ENCODE measurements around the gene OR1D5.
"Not testable (repeated sequence)": the region's sequence is repeated elsewhere in the genome, so short reads cannot be mapped to it uniquely, and the experiment has no call there.

The OR1D5 gene, protein sequence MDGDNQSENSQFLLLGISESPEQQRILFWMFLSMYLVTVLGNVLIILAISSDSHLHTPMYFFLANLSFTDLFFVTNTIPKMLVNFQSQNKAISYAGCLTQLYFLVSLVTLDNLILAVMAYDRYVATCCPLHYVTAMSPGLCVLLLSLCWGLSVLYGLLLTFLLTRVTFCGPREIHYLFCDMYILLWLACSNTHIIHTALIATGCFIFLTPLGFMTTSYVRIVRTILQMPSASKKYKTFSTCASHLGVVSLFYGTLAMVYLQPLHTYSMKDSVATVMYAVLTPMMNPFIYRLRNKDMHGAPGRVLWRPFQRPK

GRCh38 chr17:3063507-3063906 is at the start of gene OR1D5:
TSS of gene OR1D5 (minus strand) at chr17:3063607. CDS start at chr17:3063607, 0 bp downstream.
- not testable (repeated sequence) for DNase-seq

- DNase-seq, result no peak
Measured at GRCh38 chr17:3104322-3104721, 40.9 kb upstream of the OR1D5 start, which contains the start of gene OR1D2. TSS of gene OR1D2 (minus strand) at chr17:3104422. CDS start at chr17:3092996, 11,426 bp downstream.

DNA sequence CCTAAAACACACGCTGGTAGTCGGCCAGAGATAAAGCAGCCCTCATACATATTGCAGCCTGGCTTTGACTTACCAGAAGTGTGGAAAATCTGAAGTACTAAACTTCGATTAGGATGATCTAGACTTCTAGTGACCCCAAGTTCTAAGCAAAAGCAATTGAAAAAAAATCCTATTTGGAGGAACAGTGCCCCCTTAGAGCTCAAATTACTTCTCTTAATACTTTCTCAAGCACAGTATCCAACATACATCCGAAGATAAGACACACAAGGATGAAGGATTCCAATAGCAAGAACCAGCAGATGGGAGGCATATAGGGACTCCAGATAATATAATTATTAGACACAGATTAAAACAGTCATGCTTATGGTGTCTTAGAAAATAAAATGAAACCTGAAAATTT is 10.4 kb upstream of the OR1D5 start:
- DNase-seq, result not testable (repeated sequence)

GRCh38 chr17:3065192-3065591 is 1.8 kb upstream of the OR1D5 start:
- not testable (repeated sequence) for DNase-seq

GRCh38 chr17:3062824-3063377 is 506 bp downstream of the OR1D5 start:
- not testable (repeated sequence) for DNase-seq

GRCh38 chr17:3054868-3055267 is 8.5 kb downstream of the OR1D5 start:
- DNase-seq, result not testable (repeated sequence)

DNA sequence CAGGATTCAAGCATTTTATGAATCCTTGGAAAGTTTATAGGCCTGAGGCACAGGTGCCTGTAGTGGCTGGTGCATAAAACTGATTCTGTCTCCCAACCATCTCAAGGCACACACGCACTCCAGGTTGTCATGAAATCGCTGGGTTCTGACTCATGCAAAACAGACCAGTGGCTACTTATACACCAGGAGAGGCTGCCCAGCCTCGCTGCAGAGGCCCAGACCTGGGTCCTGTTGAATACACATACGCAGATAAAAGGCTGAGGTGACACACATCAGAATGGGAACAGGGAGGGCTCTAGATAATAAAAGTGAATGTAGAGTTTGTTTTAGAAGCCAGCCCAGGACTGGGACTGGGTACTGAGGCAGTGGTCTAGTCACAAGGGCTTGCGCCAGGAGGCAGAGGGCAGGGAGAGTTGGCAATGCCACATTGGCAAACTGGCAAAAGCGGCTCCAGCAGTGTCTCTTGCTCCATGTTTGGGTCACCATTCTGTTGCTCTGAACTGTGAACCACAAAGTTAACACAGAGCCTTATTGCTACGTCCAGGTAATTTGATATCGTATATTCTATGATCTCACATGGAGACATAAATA is 13.6 kb downstream of the OR1D5 start:
- DNase-seq, result no peak

GRCh38 chr17:3048727-3049471 is 14.5 kb downstream of the OR1D5 start:
- DNase-seq, result peak; percentile 82 to 89 (median 84)

DNA sequence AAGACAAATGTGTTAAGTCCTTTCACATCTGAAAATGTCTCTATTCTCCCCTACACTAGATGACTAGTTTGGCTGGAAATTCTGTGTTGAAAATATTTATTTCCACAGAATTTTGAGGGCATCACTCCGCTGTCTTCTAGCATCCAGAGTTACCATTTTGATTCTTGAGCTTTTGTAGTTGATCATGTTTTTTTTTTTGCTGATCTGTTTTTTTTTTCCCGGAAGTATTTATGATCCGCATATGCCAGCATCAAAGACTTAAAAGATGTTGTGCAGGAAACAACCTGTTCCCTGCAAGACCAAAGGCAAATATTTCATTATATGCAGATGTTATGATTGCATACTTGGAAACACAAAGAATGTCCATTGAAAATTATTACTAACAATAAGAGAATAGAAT is 16.7 kb downstream of the OR1D5 start:
- DNase-seq, result no peak

DNA sequence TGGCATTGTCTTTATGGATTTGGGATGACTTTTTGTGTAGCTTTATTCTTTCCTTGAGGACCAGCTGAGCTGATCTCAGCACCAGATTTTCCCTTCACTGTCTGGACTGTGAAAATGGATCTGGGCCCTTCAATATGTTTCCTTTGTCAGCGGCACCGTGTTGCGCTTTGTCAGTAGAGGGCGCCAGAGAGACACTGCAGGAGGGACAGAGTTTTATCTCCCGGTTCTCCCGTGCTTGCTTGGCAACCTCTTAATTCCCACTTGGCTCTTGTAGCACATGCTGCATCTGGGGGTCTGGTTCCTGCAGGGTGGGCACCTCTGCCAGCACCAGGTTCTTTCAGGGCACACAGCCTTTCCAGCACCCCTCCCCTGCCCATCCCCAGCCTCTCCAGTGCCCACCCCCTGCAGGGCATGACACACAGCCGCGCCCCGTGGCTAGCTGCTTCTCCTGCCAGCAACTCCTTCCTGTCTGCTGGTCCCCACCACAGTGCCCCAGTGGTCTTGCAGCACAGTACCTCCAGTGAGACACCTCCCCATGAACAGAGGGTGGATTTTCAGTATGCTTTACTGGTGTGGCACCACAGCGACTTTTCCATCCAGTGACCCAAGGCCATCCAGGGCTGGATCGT is 19.6 kb downstream of the OR1D5 start:
- DNase-seq, result no peak

- DNase-seq, result no peak
Measured at GRCh38 chr17:3040882-3041281, 22.5 kb downstream of the OR1D5 start.

GRCh38 chr17:3039736-3040135 is 23.7 kb downstream of the OR1D5 start:
- no peak for DNase-seq

DNA sequence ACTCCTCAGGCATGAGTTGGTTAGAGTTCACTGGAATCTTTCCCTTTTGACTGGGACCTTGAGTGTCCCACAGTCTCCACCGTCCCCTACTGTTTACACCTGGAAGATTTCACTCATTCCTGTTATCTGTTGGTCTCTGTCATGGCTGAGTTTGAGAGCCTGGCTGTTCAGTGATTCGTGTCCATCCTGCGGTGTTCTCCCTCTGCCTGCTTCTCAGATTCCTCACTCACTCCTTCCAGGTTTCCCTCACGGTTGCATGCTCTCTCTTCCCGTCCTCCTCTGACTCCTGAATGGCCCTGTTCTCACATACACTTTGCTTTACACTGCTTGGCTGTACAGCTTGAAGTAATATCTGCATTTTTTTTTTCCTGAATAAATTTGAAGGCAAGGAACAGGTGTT is 24.5 kb downstream of the OR1D5 start:
- no peak for DNase-seq

- DNase-seq, result no peak
Measured at GRCh38 chr17:3037259-3037658, 26.1 kb downstream of the OR1D5 start.

- DNase-seq, result no peak
Measured at GRCh38 chr17:3036800-3037199, 26.6 kb downstream of the OR1D5 start.

- no peak for DNase-seq
Measured at GRCh38 chr17:3035968-3036280, 27.5 kb downstream of the OR1D5 start.

DNA sequence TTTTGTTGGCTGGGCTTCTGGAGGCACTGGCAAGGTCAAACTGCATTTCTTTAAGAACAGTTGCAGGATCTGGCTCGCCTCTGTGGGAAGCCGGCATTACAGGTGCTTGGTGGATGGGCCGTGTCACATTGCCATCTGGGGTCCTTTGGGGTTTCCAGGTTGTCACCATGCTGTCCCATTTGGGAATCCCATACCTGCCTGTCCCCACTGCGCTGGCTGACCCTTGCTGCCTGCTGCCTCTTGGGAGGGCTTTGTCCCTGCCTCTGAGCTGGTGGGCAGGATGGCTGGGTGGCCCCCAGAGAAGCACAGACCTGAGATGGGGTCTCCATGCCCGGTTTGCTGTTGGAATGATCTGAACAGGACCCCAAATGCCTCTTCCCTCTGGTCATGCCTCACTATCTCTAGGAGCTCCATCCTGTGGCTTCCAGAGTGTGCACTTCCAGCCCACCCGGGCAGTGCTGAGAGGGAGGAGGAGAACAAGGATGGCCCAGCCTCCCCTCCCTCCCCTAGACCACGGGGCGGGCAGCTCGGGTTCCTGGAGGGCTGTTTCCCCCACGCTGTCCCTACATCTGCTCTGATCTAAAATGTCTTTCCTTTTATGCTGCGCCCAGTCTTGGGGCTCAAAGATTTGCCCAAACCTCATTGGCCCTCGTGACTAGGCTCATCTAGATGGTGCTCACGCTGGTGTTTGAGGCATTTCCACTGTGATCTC is 28.0 kb downstream of the OR1D5 start:
- no peak for DNase-seq

- no peak for DNase-seq
Measured at GRCh38 chr17:3034578-3034920, 28.9 kb downstream of the OR1D5 start.

- no peak for DNase-seq
Measured at GRCh38 chr17:3033741-3034577, 29.4 kb downstream of the OR1D5 start.

DNA sequence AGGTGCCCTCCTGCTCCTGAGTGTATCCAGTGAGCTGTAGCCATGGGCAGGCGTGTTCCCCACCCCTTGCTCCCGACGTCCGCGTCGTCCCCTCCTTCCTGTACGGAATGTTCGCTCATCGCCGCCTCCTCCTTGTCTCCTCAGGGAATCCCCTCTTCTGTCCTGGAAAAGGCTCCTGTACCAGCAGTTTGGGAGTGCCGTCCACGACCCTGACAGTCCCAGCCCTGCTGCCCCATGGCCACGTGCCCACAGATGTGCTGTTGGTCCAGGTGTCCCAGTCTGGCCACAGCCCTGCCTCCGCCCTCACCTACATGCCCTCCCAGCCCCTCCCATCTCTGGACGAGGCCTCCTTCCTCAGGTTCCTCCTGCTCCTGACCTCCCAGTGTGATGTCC is 30.2 kb downstream of the OR1D5 start:
- DNase-seq, result no peak
